Measurements from ENCODE around the gene BCOR.

The BCOR gene

DNA sequence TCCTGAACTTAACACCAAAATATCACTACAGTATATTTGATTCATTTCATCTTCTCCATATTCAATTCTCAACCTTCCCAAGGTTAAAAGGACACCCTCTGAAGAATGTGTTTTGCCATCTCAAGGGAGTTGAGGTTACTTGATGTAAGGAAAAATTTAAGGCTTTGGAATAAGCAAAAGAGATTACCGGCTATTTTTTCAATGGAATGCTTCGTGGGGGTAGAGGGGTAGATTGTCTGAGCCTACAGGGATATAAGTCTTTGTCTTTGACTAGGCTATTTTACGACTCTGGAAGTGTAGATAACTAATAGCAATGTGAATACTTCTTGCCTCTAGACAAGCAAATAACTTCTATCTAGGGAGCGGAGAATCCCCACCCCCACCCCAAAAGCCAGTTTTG, 78.2 kb downstream of the BCOR start:
- no peak for DNase-seq (ENCODE audit: low read depth)

DNA sequence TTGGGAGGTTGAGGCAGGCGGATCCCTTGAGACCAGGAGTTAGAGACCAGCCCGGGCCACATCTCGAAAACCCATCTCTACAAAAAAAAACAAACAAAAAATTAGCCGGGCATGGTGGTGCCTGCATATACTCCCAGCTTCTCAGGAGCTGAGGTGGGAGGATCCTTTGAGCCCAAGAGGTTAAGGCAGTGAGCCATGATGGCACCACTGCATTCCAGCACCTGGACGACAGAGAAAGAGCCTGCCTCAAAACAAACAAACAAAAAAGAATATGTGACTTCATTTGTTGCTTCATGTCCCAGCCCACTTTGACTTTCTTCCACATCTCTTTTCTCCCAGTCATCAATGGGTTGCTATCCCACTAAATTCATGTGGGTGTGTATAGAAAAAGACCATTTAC, 79.7 kb downstream of the BCOR start:
- DNase-seq (ENCODE audit: low read depth), result no peak

DNA sequence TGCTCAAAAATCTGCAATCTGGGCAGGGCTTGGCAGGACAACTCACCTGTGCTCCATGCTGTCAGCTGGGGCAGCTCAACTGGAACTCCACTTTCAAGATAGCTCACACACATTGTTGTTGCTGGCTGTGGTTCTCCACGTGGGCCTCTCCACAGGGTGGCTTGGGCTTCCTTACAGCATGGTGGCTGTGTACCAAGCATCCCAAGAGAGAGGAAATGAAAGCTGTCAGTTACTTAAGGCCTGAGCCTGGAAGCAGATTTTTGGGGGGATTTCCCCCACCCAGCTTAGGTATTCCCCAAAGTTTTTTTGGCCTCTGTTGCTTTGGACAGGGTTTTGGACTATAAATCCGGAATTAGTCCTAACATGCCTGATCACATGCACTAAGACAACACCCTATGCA, 81.0 kb downstream of the BCOR start:
- DNase-seq (ENCODE audit: low read depth), result no peak

DNA sequence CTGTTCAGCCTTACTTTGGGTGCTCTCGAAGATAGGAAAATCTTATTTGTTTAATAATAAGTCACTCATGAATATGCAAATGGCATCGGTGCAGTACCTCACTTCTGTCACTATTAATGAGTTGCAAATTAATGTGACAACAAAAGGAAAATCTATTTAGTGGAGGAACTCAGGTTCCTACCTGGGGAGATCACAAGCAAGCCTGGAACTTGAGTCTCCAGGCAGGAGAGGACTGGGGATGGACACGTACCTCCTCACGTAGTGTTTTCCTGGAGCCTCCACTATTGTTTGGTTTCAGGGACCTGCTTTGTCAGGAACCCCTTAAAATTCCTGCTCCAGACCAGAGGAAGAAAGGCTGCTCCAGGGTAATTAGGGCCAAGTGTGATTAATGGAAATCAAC, 82.1 kb downstream of the BCOR start:
- DNase-seq (ENCODE audit: low read depth), result no peak

DNA sequence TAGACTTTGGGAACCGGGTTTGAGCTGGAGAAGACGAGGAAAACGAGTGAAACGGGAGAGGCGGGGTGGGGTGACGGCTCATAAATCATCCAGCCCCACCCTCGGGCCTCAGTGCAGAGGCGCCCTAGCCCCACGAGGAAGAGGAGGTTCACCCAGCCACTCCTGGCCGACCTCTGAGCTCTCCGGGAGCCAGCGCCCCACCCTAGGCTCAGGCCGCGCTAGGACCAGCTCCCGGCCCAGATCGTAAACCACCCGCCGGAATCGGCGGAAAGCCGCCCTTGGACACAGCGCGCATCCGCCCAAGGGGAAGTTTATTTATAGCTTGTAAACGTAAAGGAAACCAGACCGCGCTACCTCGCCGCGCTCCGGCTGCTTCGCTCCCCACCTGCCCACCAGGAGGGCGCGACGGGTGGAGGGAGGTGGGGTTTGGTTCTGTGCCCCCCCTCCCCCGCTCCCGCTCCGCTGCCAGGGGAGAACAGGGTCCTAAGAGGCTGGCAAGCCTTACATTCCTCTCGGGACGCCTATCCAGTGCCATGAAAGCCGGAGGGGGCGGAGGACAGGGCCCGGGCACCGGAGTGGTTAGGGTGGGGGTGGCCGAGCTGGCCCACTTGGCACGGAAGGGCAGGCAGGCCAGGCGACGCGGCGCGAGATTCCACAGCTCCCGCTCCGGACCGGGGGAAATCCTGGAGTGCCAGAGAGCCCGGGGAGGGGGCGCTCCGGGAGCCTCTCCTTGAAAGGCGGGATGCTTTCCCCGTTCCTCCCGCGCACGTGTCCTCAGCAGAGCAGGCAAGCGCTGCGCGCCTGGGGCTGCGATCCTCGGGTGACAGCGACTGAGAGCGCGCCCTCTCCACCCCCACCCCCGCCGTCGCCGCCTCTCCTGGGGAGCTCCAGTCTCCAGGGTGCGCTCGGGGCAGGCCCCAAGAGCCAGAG, 84.2 kb downstream of the BCOR start:
- DNase-seq (ENCODE audit: low read depth), result no peak

DNA sequence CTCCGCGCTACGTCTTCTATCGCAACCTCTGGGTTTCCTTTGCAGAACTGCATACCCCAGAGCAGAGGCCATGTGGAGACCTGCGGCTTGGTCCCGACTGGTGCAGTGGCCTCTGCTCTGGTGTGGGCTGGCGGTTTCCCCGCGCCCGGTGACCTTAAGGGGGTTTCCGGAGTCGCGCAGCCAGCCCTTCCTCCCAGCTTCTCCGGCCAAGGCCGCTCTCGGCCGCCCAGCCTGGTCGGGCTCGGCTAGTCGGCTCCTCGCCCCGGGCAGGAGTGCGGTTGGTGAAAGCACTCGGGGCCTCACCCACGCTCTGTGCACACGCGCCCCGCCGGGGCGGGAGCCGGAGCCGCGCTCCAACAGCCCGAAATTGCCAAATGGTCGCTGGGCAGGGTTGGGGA, 84.9 kb downstream of the BCOR start:
- DNase-seq (ENCODE audit: low read depth), result no peak

DNA sequence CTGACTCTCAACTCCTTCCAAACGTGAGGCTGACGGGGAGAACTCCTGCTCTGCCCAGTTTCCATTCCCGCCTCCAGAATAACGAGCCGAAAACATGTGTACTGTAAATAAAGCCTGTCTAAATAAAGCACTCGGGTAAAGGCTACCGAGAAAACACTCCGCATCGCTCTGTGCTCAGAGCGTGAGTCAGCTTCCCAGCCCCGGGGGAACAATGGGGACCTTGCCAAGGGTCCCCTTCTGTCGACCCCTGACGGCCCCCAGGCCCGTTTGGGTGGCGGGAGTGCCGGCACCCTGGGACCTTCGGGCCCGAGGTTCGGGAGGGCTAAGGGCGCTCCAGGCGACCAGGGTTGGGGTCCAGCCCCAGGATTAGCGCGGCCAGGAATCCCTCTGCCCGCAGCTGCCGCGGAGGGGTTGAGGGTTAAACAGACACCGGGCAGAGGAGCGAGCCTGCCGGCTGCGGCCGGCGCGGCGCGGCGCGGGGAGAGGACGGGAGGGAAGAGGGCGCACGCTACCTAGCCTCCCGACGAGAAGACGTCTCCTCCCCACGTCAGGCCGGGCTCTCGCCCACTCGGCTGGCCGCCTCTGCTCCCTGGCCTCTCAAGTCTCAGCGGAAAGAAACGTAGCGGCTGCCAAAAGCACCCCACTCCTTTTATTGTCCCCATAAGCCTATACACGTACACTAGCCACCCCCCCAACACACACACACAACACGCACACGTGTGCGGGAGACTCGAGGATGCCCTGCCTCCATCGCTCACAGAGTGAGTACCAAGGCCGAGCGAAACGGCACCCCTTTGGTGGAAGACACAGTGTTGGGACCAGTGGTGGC, 85.5 kb downstream of the BCOR start:
- no peak for DNase-seq (ENCODE audit: low read depth)

DNA sequence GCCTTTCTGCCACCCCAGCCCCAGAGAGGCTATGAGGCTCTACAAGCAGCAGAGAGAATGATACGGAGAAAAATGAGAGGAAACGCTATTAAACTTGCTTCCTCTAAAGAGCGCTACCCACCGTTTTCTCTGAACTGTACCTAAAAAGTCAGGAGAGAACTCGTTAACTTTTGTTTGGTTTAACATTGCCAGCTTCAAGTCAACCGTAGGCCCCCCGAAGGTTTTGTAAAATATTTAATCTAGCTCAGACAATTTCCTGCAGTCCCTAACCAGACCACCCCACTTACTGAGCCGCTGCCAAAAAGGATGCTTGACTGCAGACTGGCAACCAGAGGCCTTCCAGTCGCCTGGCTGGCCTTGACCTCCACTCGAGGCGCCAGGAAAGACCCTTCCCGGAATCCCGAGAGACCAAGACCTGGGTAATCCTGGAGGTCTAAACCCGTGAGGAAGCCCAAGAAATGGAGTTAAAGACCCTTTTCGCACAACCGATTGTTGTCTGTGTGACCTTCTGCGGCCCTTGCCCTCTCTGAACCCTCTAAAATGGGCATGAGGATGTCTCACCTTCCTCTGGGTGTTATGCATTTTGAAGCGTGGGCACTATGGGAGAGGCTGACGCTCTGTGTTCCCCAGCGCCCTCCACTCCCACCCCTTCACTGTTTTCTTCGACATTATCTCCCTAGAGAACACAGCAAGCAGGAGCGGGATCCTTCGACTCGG, 86.3 kb downstream of the BCOR start:
- no peak for DNase-seq (ENCODE audit: low read depth)

DNA sequence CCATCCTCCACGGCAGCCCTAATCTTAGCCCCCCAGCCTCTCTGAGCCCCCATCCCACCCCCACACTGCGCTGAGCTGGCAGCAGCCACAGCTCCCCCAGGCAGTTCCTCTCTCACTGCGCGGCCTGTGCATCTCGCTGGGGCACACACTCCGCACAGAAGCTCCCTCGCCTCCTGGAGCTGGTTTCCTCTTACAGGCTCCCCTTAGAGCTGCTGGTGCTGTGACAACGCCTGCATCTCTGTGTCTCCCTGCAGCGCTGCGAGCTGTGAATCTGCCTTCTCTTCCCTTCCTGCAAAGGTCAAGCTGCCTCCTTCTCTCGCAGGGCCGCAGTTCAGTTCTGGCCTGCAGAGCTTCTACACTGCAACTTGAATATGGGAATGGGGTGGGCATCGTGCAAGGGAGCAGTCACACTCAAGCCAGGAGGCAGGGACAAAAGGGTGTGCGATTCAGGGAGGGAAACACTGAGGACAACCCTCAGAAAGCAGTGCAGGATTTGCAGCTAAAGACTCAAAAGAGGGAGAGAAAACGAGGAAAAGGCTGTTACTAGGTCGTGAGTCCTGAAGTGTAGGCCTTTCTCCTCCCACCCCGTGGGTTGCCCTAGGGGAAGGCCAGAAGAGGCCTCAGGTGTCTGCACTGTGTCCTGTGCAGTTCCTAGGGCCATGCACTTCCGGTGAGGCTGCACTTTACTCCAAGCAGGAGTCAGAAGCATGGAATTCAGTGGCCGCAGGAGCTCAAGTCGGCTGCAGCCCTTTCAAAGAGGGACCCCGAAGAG, 87.0 kb downstream of the BCOR start:
- DNase-seq (ENCODE audit: low read depth), result no peak

DNA sequence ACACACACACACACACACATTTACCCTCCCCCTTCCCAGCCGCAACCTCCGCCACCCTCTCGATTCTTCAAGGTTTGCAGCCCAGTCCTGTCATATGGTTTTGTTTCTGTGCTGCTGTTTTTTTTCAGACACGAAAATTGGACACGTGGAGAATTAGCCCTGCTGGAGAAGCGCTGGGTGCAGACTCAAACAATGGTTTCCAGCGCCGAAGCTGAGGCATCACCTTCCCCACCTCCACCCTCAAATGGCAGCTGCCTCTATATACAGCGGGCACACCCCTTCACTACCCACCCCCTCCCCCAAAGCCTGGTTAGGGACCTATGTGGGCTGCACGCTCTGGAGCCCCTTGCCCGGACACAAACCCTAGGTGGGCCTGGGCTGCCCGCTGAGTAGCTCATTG, 87.9 kb downstream of the BCOR start:
- no peak for DNase-seq (ENCODE audit: low read depth)

DNA sequence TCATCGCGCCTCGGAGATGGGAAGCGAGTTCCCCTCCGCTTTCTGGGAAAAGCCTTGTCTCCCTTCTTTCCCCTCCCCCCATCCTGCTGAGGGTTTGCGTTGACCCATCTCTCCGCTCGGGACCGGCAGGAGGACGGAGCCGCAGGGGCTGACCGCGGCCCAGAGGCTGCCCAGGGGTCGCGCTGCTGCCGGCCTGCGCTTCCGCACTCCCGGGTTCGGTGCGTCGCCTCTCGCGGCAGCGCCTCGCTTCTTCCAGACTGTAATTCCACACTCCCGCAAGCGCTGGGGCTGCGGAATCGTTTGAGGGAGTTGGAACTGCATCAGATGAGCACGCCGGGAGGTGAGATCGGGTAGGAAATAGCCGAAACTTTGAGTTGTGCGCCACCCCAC, 88.3 kb downstream of the BCOR start:
- DNase-seq (ENCODE audit: low read depth), result no peak

DNA sequence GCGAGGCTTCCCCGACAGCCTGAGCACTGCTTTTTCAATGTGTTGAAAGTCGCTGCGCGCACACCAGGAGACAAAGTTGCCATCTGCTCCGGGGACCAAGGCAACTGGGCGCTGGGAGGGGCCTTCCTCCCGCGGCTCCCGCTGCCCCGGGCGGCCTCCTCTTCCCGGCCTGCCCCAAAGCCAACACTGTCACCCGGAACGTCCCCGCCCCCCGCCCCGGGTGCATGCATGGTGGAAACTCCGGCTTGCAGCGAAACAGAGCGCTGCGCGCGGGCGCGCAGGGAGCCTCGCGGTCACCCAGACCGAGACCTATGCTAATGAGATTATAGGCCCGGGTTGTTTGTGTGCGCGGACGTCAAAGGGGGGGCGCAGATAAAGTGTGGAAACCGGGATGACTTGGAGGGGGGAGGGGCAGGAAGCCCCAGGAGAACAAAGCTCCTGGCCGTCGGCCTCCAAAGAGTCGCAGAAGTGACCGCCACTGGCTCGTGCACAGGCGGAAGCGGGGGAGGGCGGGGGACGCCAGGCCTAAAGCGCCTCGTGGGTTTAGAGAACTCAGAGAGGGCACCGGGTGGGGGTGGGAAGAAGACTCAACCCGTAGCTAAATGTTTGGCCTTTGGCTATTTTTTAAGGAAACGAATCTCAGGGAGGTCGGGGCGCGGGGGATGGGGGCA, 88.8 kb downstream of the BCOR start:
- no peak for DNase-seq (ENCODE audit: low read depth)

DNA sequence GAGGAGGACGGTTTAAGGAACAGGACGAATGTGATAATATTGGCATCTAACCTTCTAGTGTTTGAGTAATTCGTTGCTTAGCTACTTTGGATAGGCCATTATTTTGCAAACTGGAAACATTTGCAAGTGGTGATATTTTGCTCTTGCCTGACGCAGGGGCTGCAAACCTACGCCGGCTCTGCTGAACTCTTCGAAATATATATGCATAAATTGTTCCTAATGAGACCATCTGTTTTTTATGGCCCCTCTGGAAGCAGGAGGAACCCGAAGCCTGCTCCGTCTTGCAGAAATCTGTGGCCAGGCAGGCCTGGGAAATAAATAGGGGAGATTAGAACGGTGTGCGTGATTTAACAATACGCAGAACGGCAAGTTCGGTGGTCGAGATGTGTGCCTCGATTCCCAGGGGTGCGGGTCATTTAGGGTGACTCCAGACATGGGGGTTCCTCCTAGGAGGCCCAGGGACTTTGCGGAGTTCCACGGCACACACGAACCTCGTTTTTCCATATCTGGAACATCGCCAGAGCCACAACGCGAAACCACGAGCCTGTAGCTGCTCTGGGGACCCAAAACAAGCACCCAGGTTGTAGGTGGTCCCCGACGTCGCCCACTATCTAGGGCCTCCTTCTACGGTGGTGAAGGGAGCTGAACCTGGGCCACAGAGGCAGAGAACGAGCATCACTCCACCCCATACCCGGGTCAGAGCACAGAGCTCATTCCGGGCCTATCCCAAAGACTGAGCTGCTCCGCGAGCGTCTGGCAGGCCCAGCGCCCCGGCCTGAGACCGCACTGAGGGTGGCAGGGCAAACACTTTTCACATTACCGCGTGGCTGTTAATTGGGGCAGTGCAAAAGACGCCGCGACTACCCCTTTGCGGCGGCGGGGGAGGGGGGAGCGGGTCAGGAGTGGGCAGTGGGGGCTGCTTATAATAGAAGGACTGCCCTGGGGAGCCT, 89.7 kb downstream of the BCOR start:
- DNase-seq (ENCODE audit: low read depth), result no peak

DNA sequence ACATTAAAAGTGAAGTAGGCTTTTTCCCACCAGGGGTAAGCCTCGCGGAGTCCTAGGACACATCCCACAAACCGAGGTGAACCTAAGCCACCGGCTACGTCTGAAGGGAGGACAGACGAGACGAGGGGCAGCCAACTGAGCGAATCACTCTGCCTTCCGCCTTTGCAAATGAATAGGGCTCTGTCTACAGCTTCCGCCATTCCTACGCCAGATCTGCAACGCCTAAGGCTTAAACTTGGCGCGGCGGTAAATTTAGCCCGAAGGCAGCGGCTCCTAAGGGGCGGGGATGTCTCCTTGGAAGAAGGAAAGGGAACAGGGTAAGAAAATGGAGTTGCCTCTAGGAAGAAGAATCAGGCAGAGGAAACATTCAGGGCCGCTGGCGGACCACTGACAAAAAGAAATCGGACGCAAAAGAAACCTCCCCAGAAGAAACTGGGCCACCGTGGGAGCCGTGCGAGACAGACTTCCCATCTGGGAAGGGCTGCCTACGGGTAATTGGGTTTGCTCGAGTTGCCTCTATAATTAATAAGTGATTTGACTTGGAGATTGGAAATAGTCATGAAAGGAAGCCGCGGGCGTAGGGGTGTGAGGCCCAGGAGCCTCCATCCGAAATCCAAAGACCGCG, 90.5 kb downstream of the BCOR start:
- DNase-seq (ENCODE audit: low read depth), result no peak

DNA sequence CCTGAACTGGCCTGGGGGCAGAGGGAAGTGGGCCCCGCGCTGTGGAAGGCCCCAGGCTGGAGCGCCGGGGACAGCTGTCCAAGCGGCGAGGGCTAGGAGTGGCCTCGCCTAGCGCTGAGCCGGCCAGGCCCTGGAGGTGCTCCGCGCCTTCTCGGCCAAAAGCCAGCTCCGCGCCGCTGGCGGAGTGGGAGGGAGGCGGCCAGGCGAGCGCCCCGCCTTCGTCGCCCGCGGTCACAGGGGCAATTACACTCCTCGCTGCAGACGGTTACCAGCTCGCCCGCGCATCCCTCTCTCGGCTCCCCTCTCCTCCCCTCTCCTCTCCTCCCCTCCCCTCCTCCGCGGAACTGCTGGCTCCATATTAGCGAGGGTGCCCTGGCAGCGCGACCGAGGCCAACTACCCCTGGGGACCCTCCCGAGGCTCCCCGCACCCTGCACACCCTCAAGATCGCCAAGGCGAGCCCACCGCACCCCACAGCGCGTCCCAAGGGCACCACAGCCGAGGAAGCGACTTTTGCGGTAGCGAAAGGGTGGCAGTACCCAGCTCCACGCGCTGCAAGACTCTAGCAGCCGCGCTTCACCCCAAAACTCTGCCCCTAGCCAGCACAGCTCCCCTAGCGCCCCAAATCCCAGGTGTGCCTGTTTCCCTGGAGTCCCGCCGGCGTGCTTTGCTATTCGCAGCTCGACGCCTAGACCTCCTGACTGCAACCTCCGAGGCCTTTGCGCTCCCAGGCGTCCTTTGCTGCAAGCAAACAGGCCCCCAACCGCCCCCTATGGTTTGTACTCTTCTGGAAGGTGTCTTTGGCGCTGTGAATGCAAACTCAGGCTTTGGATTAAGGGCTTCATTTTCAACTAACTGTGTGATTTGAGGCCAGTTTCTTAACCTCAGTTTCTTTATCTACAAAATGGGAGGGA, 91.4 kb downstream of the BCOR start:
- no peak for DNase-seq (ENCODE audit: low read depth)

DNA sequence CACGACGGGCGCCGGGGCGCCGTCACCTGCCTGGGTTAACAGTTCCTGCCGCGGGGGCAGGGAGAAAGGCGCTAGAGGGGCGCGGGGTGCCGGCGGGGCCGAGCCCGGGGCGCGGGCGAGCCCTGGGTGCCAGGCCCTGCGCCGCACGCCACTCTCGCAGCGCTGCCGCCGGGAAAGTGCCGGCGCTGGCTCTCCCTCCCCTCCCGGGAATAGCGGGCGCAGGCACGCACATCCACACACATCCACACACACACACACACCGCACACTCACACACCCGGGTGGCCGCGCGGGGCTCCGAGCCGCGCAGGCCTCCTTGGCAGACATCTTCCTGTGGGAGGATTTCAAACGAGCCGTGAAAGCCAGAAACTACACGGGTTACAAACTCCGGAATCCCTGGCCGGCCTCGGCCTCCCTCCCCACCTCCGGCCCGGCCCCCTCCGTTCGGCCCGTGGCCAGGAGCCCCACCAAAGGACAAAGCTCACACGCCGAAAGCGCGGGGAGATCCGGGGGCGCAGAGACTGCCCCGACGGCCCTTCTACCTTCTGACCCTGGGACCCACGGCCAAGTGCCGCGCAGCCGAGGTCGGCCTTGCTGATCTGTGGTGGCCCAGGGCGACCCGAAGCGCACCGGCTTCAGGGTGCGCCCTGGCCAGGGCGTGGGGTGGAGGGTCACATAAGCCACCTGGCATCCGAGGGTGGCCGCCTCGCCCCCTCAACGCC, 92.3 kb downstream of the BCOR start:
- no peak for DNase-seq (ENCODE audit: low read depth)

DNA sequence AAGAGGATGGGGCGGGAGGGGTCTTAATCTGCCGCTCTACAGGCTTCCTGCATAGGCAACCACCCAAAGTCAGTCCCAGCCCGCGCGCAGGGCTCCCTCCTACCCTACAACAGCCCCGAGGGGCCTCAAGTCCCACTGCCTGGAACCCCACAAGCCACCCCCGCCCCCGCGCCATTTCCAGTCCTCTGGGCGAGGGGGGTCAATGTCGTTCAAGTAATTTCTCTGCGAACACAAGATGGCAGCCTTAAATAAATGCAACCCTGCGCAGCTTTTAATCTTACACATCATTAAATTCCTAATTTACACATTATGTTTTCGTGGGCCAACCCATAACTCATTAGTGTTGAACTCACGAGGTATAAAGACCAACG, 92.9 kb downstream of the BCOR start:
- DNase-seq (ENCODE audit: low read depth), result no peak

DNA sequence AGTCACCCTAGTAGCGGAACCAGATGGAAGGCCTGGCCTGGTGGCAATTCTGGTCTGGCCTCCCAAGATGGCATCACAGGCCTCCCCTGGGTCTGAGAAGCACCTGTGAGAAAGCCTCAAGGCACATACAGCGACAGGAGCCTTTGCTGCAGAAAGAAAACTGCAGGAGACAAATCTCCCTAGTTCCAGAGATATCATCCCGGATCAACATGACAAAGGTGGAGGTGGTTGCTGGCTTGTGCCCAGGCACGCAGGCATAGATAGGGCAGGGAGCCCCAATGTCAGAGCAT, 93.6 kb downstream of the BCOR start:
- no peak for DNase-seq (ENCODE audit: low read depth)

All from stimulated activated CD8-positive, alpha-beta memory T cell treated with anti-CD3 and anti-CD28 coated beads, Interleukin-15, amount 100 ng/mL, for 1 hour (primary cell).